HG03108 (cell line): ENCODE measurements around the gene GPR173.

Experiments
- ATAC-seq: cut with Tn5 transposase; IDR thresholded peaks from one replicate; pipeline ENCODE4 v1.9.1; 2021; ENCODE audit warnings: moderate library complexity; ENCODE audit not compliant: unreplicated experiment

Gene GPR173

DNA sequence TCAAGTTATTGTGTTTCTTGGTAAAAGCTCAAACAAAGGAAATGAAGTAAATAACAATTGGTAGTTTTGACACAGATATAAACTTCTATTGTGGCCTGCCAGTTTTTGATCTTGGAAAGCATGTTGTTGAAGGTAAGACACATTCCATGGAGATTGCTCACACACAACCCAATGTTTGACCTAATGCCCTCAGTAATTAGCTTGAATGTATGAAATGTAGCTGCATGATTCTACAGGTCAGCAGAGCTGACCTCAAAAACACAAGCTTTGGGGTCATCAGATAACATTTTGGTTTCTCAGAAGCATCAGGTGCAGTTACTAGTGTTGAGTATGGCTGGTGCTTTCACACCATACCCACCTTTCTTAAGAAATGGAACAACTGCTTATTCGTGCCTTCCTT is 16.5 kb downstream of the GPR173 start:
- no peak for ATAC-seq

GRCh38 chrX:53071064-53071463 is 22.5 kb downstream of the GPR173 start:
- ATAC-seq, result no peak

DNA sequence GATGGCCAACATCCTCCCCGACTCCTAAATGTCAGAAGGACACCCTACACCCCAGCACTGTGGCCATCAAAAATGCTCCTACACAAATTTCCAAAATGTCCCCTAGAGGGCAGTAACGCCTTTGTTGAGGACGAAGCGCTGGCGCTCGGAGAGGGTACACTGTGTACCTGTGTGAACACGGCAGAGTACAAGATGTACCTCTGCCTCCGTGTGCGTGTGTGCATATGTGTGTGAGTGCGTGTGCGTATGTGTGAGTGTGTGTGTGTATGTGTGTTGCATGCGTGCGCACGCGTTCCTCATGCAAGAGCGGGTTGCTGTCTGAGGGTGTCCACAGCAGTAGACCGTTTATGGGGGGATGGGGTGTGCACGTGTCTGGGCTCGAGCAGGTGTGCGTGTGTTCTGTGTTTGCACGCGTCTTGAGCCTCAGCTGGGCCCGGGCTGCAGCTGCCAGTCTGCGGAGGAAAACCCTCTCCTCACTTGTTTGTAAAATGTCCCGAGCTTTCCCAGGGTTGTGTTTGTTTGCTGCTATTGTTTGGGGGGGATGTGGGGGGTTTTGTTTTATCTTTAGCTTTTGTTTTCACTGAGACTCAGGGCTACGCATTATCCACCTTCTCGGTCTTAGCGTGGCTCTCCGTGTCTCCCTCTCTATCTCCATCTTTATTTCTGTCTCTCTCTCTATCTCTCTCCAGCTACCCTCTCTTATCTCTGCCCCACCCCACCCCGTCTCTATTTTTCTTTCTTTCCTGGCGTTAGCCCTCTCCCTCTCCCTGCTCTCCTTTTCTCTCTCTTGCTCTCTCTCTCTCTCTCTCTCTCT is 23.2 kb downstream of the GPR173 start:
- peak; percentile 68 for ATAC-seq

- ATAC-seq, result no peak
Measured at GRCh38 chrX:53072418-53073114, 24.0 kb downstream of the GPR173 start.

DNA sequence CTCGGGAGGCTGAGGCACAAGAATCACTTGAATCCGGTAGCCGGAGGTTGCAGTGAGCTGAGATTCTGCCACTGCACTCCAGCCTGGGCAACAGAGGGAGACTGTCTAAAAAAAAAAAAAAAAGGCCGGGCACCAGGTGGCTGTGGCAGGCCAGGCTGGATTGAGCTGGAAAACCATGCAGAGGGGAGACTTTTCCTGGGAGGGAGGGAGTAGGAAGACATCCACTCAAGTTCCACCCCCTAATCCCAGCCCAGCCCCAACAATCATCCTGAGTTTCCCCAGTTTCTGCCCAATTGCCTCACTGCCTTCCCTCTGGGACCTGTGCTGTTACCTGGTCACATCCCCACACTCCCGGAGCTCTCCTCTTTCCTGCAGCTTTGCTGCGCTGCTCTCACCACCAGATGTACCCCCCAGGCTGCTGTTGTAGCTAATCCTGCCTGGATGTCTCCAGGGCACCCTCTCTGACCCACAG is 24.6 kb downstream of the GPR173 start:
- ATAC-seq, result no peak

DNA sequence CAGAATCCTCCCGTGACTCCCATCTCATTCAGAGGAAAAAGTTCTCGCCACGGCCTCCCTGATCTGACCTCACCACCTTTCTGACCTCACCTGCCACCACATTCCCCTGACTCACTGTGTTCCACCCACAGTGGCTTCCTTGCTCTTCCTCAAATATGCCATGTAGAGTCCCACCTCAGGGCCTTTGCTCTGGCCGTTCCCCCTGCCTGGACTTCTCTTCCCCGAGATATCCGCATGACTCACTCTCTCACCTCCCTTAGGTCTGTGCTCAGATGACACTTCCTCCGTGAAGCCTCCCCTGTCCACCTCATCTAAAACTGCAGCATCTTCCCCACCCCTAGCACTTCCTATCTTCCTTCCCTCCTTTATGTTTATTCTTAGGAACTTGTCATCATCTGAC is 26.4 kb downstream of the GPR173 start:
- no peak for ATAC-seq

- ATAC-seq, result no peak
Measured at GRCh38 chrX:53076671-53077070, 28.1 kb downstream of the GPR173 start.

- no peak for ATAC-seq
Measured at GRCh38 chrX:53077207-53078197, 28.9 kb downstream of the GPR173 start.

- ATAC-seq, result no peak
Measured at GRCh38 chrX:53078943-53079342, 30.4 kb downstream of the GPR173 start.

- ATAC-seq, result no peak
Measured at GRCh38 chrX:53080628-53081580, 32.3 kb downstream of the GPR173 start.

GRCh38 chrX:53081925-53082772 is 33.6 kb downstream of the GPR173 start, which contains the start of gene TSPYL2:
Gene TSPYL2, plus strand, starts transcription at chrX:53082367. Its CDS starts 132 bp downstream, at chrX:53082499.
- ATAC-seq, result peak; percentile 86

DNA sequence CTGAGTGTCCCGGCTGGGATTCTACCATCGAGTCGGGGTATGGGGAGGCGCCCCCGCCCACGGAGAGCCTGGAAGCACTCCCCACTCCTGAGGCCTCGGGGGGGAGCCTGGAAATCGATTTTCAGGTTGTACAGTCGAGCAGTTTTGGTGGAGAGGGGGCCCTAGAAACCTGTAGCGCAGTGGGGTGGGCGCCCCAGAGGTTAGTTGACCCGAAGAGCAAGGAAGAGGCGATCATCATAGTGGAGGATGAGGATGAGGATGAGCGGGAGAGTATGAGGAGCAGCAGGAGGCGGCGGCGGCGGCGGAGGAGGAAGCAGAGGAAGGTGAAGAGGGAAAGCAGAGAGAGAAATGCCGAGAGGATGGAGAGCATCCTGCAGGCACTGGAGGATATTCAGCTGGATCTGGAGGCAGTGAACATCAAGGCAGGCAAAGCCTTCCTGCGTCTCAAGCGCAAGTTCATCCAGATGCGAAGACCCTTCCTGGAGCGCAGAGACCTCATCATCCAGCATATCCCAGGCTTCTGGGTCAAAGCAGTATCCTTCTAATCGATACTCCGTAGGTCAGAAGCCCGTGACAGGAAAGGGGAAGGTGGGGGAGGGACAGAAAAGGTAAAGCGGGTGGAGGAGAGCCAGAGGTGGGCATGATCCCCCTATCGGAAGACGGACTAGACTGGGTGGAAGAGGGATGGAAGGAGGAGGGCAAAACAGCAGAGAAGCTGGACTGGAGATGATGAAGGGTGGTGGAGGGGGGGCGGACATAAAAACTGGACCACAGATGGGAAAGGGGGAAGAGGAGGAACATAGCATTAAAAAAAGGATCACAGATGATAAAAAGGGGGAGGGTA is 34.4 kb downstream of the GPR173 start:
- ATAC-seq, result no peak

DNA sequence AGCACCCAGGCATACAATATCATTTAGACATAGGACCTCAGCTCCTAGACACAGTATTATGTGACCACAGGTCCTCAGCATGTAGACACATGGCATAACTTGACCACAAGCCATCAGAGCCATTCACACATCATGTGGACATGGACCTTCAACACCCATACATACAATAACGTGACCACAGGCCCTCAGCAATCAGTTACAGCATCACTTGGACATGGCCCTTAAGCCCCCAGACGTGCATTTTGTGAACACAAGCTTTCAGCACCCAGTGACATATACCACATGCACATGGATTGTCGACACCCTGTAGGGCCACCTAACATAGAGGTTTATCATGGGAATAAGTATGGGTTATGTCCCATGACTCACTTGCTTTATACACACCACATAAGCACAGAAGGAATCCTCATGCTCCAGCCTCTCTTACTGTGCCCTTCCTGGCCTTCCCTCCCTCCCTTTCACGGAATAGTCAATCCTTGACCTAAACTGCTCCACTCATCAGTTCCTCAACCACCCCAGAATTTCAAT is 35.5 kb downstream of the GPR173 start:
- no peak for ATAC-seq

GRCh38 chrX:53084863-53085262 is 36.3 kb downstream of the GPR173 start:
- no peak for ATAC-seq

GRCh38 chrX:53085661-53086229 is 37.2 kb downstream of the GPR173 start:
- no peak for ATAC-seq

DNA sequence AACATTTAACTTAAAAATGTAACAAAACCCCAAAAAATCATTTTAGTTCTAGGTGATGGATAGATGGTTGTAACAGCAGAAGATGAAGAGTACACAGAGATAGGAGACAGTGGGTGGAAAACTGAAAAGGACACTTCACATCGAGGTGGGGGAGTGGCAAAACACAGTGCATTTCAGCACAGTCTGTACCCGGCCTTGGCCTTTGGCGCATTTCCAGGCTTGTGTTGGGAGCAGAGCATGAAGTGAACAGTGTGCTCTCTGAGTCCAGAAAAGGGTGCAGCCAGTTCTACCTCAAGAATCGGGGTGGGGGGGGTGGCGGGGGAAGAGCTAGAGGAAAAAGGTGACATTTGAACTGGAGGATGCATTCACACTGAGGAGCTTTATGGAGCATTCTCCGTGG is 37.9 kb downstream of the GPR173 start:
- no peak for ATAC-seq

DNA sequence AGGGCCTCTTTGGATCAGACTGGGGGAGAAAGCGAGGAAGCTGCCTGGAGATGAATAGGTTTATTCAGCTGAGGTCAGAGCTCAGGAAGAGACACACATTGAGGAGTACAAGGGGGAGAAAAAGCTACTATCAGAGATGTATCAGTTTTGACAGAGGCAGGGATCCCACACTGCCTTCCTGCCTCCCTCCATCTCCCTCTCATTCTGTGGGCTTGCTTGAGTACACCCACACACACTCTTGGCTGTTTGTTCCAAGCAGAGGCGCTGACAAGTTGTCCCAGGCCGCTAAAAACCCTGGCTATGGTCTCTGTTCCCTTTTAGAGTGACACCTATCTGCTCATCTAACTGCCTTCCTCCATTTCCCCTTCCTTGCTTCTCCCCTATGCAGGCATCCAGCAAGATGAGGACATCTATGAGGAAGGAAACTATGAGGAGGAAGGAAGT is 38.8 kb downstream of the GPR173 start:
- ATAC-seq, result no peak
